Testis (tissue), 3 donors: ENCODE data around the gene CHRD. TPM values are rescaled to one million over a fixed set of nuclear protein-coding genes. Genes with fewer than 3 reads are reported as not detected.

Experiments
- DNase-seq: peaks from one replicate; pipeline ENCODE4 v3.0.0-alpha.2; 2019
- H3K27ac ChIP-seq, 2 donors: fragments of 200-600 bp; sonication (generic); one replicate each; pipeline ENCODE4 v1.5.1; 2019
- H3K27me3 ChIP-seq: fragments of 200-600 bp; sonication (generic); one replicate; pipeline ENCODE4 v1.5.1; 2019
- H3K36me3 ChIP-seq: fragments of 200-600 bp; sonication (generic); one replicate; pipeline ENCODE4 v1.5.1; 2017; ENCODE audit warnings: low read depth; ENCODE audit errors: missing control alignments
- H3K4me1 ChIP-seq: fragments of 200-600 bp; sonication (generic); one replicate; pipeline ENCODE4 v1.5.1; 2019
- H3K4me3 ChIP-seq, 2 donors: fragments of 200-600 bp; sonication (generic); one replicate each; pipeline ENCODE4 v1.5.1; 2017 to 2019
- H3K9me3 ChIP-seq: fragments of 200-600 bp; sonication (generic); one replicate; pipeline ENCODE4 v1.5.1; 2017
- CTCF ChIP-seq, 3 experiments: fragments of 450-650 bp in 2 of 3; fragments of 200-600 bp in 1 of 3; sonication (generic) in 1 of 3; IDR thresholded peaks; one replicate each; pipeline ENCODE4 v1.5.1; 2016 to 2019; ENCODE audit warnings: antibody characterized with exemption in 3 of 3, mild to moderate bottlenecking in 2 of 3, moderate library complexity in 1 of 3
- POLR2A ChIP-seq: fragments of 450-650 bp; IDR thresholded peaks from one replicate; pipeline ENCODE4 v1.6.1; 2017; ENCODE audit warnings: antibody characterized with exemption, mild to moderate bottlenecking, moderate library complexity
- WGBS, 2 donors: methylation state at CpG; one replicate each; pipeline ENCODE4 v1.1.5; 2018; 5-methylcytosine and 5-hydroxymethylcytosine counted together
- intact Hi-C: fragments of 100-400 bp; cut with DNase I; formaldehyde crosslinking; loops from one replicate; pipeline ENCODE4 v1.15.1; 2023; ENCODE audit warnings: low total_unique reads
- polyA plus RNA-seq: library from polyadenylated mRNA; stranded (reverse); fragments of 350-450 nt; fragmentation: Illumina TruSeq; extraction: RNeasy Lipid Tissue Mini Kit (QIAGEN cat#74804); gene quantifications from one replicate; pipeline ENCODE4 v1.2.3, GENCODE V29; 2014; ENCODE audit warnings: low read depth, low replicate concordance; ENCODE audit not compliant: insufficient read depth
- total RNA-seq, 2 donors: library from RNA; depleted of rRNA; stranded (reverse); fragments of >200 nt; gene quantifications; one replicate each; pipeline ENCODE4 v1.2.3, GENCODE V29; 2016

Gene CHRD
- total and polyA plus RNA-seq, 3 donors from 2014 or later, result 3.5 to 4.3 (median 4.3) TPM

- no peak overlapping the region for H3K4me3 ChIP-seq
- H3K27ac ChIP-seq, result peak overlapping the region; percentile 15 to 68
- H3K36me3 ChIP-seq, result no peaks in the 10 kb centered on the region
- H3K27me3 ChIP-seq, result no peaks in the 10 kb centered on the region
- no peaks in the 10 kb centered on the region for H3K9me3 ChIP-seq
- peaks cover 64% of the 10 kb centered on the region for H3K4me1 ChIP-seq
- TF ChIP-seq CTCF (IDR thresholded peaks at IDR 0.05), result no peak
- no peak for TF ChIP-seq POLR2A
- WGBS, 2 donors, result 91 to 92% methylated on average over 15 to 20 of the region's 20 CpGs
- intact Hi-C loops, result no loop called here
- no peak for DNase-seq
Observed at GRCh38 chr3:184346480-184347190, 33.2 kb upstream of the CHRD start.

- DNase-seq, result no peak
- Histone ChIP-seq H3K27ac (peak overlapping the region; percentile 27 to 62), H3K4me1 (peaks cover 71% of the 10 kb centered on the region), H3K4me3 (no peak overlapping the region), H3K9me3 (no peaks in the 10 kb centered on the region), H3K36me3 (no peaks in the 10 kb centered on the region), H3K27me3 (no peaks in the 10 kb centered on the region)
- intact Hi-C loops, result no loop called here
- 66 to 70% methylated on average over 12 of the region's 12 CpGs for WGBS, 2 donors
- TF ChIP-seq POLR2A (no peak), CTCF (IDR thresholded peaks at IDR 0.05) (no peak)
Observed at GRCh38 chr3:184347321-184348056, 32.4 kb upstream of the CHRD start.

- H3K4me3 ChIP-seq, result no peak overlapping the region
- H3K36me3 ChIP-seq, result no peaks in the 10 kb centered on the region
- no peak for DNase-seq
- WGBS, 2 donors, result 80 to 85% methylated on average over 4 of the region's 4 CpGs
- peak overlapping the region; percentile 27 to 62 for H3K27ac ChIP-seq
- TF ChIP-seq POLR2A (no peak), CTCF (IDR thresholded peaks at IDR 0.05) (no peak)
- no peaks in the 10 kb centered on the region for H3K9me3 ChIP-seq
- peaks cover 74% of the 10 kb centered on the region for H3K4me1 ChIP-seq
- H3K27me3 ChIP-seq, result no peaks in the 10 kb centered on the region
- intact Hi-C loops, result no loop called here
Observed at GRCh38 chr3:184348057-184348382, 31.8 kb upstream of the CHRD start.

- 40 to 59% methylated on average over 10 of the region's 10 CpGs for WGBS, 2 donors
- Histone ChIP-seq H3K36me3 (no peaks in the 10 kb centered on the region), H3K4me3 (no peak overlapping the region), H3K27ac (peak overlapping the region; percentile 55 to 62), H3K27me3 (no peaks in the 10 kb centered on the region), H3K4me1 (peaks cover 66% of the 10 kb centered on the region), H3K9me3 (no peaks in the 10 kb centered on the region)
- TF ChIP-seq CTCF (IDR thresholded peaks at IDR 0.05) (no peak), POLR2A (no peak)
- peak; percentile 79 for DNase-seq
- intact Hi-C loops, result no loop called here
Observed at GRCh38 chr3:184349563-184350470, 30.0 kb upstream of the CHRD start.
